Gastroesophageal sphincter (tissue), 3 donors: Measurements from ENCODE around the gene HOXA10.

Experiments
- CTCF ChIP-seq, 4 experiments: fragments of 200-600 bp in 2 of 4; fragments of 450-650 bp in 2 of 4; sonication (generic) in 1 of 4; IDR thresholded peaks; one replicate each; pipeline ENCODE4 v1.5.1; 2017 to 2019; ENCODE audit warnings: antibody characterized with exemption in 4 of 4, mild to moderate bottlenecking in 2 of 4, moderate library complexity in 2 of 4
- POLR2A ChIP-seq, 2 donors: fragments of 450-650 bp; IDR thresholded peaks; one replicate each; pipeline ENCODE4 v1.6.1; 2017; ENCODE audit warnings: antibody characterized with exemption in 2 of 2, mild to moderate bottlenecking in 2 of 2, moderate library complexity in 1 of 2

- TF ChIP-seq POLR2A (IDR thresholded peaks at IDR 0.05) (peak in 1 of 2 donors; percentile 21), CTCF (IDR thresholded peaks at IDR 0.05) (no peak)
These were observed 49.8 kb downstream of the HOXA10 start for GRCh38 chr7:27124096-27124901.
